GM11168 (cell line): ENCODE results near the gene RASGRF2.
"Not testable (repeated sequence)": the region's sequence is repeated elsewhere in the genome, so short reads cannot be mapped to it uniquely, and the experiment has no call there.

ENCODE experiments used
- in situ Hi-C: fragments of 300-500 bp; cut with MboI; formaldehyde crosslinking; loops from one replicate; pipeline ENCODE4 v1.12.0; 2022; ENCODE audit warnings: low sequenced_read_pairs; ENCODE audit not compliant: unreplicated experiment

RASGRF2 gene

GRCh38 chr5:81246697-81247096 lies 286.5 kb downstream of the RASGRF2 start:
- in situ Hi-C loops: no loop called here

- in situ Hi-C loops: no loop called here
Measured at GRCh38 chr5:81247441-81247972, 287.3 kb downstream of the RASGRF2 start.

DNA sequence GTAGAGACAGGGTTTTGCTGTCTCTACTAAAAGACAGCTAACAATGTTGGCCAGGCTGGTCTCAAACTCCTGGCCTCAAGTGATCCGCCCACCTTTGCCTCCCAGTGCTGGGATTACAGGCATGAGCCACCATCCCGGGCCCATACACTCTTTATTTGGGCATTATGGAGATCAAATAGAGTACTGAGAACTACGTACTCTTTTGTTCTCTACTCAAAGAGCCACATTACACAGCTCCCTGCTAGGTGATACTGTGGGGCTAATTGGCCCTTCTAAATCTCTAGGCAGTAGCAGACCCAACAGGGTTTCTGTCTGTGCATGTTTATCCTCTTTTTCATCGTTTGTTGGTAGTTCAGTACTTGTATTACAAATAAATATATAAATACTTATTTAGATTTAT lies 289.1 kb downstream of the RASGRF2 start:
- in situ Hi-C loops: no loop called here

DNA sequence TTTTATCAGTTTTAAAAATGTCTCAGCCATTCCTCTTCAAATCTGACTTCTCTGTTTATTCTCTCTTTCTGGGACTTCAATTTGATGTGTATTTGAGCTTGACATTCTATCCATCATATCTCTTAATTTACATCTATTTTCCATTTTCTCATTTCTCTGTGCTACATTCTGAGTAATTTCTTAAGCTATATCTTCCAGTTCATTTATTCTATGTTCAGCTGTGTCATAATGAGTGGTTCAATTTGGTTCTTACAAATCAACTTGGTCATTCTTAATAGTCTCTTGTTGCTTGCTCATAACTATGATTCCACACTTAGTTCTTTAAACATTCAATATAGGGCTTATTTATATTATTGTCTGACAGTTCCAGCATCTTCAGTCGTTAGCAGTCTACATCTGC lies 289.8 kb downstream of the RASGRF2 start:
- in situ Hi-C loops: no loop called here

- in situ Hi-C loops: no loop called here
Measured at GRCh38 chr5:81251922-81252321, 291.8 kb downstream of the RASGRF2 start.

DNA sequence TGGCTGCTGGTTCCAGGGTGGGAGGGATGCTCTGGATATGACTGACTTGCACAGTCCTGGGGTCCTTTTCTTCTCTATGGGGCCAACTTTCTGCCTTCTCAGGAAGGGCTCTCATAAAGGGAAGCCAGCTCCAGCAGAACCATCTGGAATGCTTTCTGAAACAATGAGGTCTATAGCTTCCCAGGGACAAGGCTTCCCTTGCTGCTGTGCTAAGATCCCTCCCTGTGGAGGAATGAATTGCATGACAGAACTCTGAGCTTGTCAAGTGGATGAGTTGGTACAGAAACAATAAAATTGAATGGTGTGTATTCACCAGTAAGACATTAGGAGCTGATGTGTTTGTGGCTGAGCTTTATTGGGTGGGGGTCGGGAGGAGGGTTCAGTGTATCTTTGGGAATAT lies 292.7 kb downstream of the RASGRF2 start:
- in situ Hi-C loops: no loop called here

GRCh38 chr5:81253875-81254274 lies 293.7 kb downstream of the RASGRF2 start:
- in situ Hi-C loops: no loop called here

DNA sequence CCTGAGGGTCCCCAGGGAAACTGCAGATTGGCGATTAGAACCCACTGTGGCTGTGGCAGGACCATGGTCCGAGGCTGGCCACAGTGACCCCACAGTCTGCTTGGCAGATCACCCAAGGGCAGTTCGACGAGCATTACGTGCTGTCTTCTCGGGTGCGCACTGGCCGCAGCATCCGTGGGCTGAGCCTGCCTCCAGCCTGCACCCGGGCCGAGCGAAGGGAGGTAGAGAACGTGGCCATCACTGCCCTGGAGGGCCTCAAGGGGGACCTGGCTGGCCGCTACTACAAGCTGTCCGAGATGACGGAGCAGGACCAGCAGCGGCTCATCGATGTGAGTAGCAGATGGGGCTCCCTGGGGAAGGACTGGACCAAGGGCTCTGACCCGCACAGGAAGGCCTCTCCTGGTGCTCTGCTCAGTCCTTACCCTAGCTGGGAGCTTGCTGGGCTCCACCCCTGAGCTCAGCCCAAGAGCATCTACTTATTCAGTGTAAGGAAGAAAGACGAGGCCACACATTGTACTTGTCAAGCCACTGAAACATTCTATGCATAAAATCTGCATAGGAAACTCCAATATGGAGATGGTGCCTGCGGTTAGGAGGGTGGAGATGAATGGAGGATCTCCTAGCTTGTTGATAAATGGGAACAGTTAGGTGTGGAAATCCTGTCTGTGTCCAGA lies 294.9 kb downstream of the RASGRF2 start:
- in situ Hi-C loops: no loop called here

GRCh38 chr5:81256766-81257165 lies 296.6 kb downstream of the RASGRF2 start:
- in situ Hi-C loops: no loop called here

DNA sequence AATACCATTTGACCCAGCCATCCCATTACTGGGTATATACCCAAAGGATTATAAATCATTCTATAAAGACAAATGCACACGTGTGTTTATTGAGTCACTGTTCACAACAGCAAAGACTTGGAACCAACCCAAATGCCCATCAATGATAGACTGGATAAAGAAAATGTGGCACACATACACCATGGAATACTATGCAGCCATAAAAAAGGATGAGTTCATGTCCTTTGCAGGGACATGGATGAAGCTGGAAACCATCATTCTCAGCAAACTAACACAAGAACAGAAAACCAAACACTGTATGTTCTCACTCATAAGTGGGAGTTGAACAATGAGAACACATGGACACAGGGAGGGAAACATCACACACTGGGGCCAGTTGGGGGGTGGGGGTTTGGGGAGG lies 302.6 kb downstream of the RASGRF2 start:
- in situ Hi-C loops: not testable (repeated sequence)

GRCh38 chr5:81265101-81265500 lies 304.9 kb downstream of the RASGRF2 start:
- in situ Hi-C loops: no loop called here

DNA sequence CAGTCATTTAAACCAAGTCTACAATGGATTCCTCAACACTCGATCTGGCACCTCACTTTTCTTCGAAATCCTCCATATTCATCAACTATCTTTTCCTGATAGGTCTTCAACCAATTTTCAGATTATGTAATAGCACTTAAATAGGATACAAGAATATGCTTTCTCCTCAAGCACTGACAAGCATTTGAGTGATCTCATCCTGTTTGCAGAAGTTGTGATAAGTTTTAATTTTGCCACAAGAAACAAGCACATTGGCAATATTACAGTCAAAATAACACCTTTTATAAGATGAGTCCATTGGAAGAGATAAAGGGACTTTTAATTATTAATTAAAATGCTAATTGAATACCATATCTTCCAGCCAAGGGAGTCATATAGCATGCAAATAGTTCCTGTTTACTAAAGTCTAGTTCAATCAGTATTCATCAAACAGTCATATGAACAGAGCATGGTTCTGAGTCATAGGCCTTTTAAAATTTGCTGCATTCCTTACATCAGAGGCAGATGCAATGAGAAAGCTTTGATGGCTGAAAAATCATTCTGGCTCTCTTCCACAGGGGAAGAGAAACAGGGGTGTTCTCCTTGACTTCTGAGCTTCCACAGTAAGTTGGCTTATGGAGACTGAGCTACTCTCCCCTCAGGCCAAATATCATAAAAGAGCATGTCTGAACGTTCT lies 308.5 kb downstream of the RASGRF2 start:
- in situ Hi-C loops: no loop called here

DNA sequence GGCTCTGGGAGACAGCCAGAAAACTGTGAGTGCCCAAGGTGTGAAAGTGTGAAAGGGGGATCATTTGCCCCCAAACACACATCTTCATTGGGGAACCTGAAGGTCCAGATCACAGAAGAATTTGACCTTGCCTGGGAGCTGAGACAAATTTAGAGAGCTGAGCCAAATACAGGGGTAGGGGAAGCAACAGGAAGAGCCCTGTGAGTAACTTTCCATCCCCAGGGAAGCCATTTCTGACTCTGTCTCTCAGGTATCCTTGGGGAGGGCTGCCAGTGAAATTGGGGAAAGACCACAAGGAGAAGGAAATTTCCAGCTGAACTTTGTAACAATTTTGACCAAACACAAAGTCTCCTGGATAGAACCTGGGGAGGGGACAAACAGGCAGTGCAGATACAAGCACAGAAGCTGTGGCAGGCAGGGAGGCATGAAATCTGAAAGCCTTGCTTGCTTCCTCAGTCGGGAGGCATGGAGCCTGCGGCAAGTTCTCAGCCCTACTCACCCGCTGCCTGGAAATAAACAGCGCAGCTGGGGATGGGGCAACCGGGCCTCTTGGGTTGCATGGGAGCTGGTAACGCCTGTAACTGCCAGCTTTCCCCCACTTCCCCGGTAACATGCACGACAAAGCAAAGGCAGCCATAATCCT lies 309.7 kb downstream of the RASGRF2 start:
- in situ Hi-C loops: no loop called here

DNA sequence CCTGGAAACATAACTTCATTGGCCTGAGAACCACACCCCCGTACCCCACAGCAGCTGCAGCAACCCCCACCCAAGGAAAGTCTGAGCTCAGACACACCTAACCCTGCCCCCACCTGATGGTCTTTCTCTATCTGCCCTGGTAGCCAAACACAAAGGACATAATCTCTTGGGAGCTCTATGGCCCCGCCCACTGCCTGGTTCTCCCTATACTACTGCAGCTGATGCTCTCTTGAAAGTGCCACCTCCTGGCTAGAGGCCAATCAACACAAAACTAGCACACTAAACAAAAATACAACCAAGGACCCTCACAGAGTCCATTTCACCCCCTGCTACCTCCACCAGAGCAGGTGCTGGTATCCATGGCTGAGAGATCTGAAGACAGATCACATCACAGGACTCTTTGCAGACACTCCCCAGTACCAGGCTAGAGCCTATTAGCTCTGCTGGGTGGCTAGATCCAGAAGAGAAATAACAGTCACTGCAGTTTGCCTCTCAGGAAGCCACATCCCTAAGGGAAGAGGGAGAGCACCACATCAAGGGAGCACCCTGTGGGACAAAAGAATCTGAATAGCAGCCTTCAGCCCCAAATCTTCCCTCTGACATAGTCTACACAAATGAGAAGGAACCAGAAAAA lies 310.3 kb downstream of the RASGRF2 start:
- in situ Hi-C loops: not testable (repeated sequence)
